B cell (primary cell): ENCODE data around the gene TCF12. TPM values are rescaled to one million over a fixed set of nuclear protein-coding genes. Genes with fewer than 3 reads are reported as not detected.

Experiments used
- ATAC-seq: fragments of 200-7000 bp; cut with Tn5 transposase; one replicate; pipeline ENCODE4 v1.10.0; 2021; ENCODE audit warnings: low read depth, mild to moderate bottlenecking, moderate number of reproducible peaks, moderate library complexity
- CTCF ChIA-PET: fragments of 350-600 bp; sonication (Branson Sonifier 250); formaldehyde crosslinking; loops from one replicate; lab custom pipeline; 2021; ENCODE audit warnings: antibody characterized with exemption, inconsistent platforms; lab: Charles Lee
- POLR2A ChIA-PET: fragments of 350-600 bp; sonication (Branson Sonifier 250); formaldehyde crosslinking; loops from one replicate; lab custom pipeline; 2021; ENCODE audit warnings: antibody characterized with exemption; lab: Charles Lee
- DNase-seq: peaks from one replicate; pipeline ENCODE4 v3.0.0; 2013
- H2AFZ ChIP-seq: 2 replicates; pipeline ENCODE4 v1.6.1; 2012; ENCODE audit warnings: mild to moderate bottlenecking, low read depth, low read length; ENCODE audit not compliant: insufficient read depth, poor library complexity, severe bottlenecking
- H3K27ac ChIP-seq, 2 donors: 1 replicate in 1 of 2; 2 replicates in 1 of 2; pipeline ENCODE4 v1.5.1; 2012 to 2013; ENCODE audit warnings: low read length in 2 of 2, mild to moderate bottlenecking in 2 of 2, moderate library complexity in 1 of 2
- H3K27me3 ChIP-seq, 4 experiments: fragments of 200-600 bp in 1 of 4; sonication (generic) in 1 of 4; replicated peaks in 1 of 4; 1 replicate in 2 of 4; 2 replicates in 2 of 4; pipeline versions ENCODE4 v1.6.1 to v1.7.0; 2013 to 2016; ENCODE audit warnings: low read length in 3 of 4, mild to moderate bottlenecking in 2 of 4, mixed read lengths in 1 of 4, moderate library complexity in 1 of 4; ENCODE audit not compliant: insufficient read depth in 4 of 4, control insufficient read depth in 3 of 4; ENCODE audit errors: control extremely low read depth in 1 of 4
- H3K36me3 ChIP-seq, 2 experiments: replicated peaks in 1 of 2; 1 replicate in 1 of 2; 2 replicates in 1 of 2; pipeline versions ENCODE4 v1.6.1 to v1.7.1; 2013; ENCODE audit warnings: low read length in 1 of 2; ENCODE audit not compliant: insufficient read depth in 2 of 2, control insufficient read depth in 1 of 2; ENCODE audit errors: control extremely low read depth in 1 of 2, extremely low read depth in 1 of 2
- H3K4me1 ChIP-seq, 2 donors: fragments of 200-600 bp in 1 of 2; sonication (generic) in 1 of 2; 1 replicate in 1 of 2; 2 replicates in 1 of 2; pipeline versions ENCODE4 v1.5.1 to v1.6.1; 2013 to 2017; ENCODE audit warnings: low read length in 2 of 2; ENCODE audit not compliant: control insufficient read depth in 2 of 2, insufficient read depth in 2 of 2
- H3K4me2 ChIP-seq: replicated peaks from 2 replicates; pipeline ENCODE3; 2012; ENCODE audit warnings: mild to moderate bottlenecking, low read depth, low read length; ENCODE audit not compliant: poor library complexity, severe bottlenecking
- H3K4me3 ChIP-seq, 5 experiments: fragments of 200-600 bp in 1 of 5; sonication (generic) in 1 of 5; 1 replicate in 3 of 5; 2 replicates in 2 of 5; pipeline versions ENCODE4 v1.5.1 to v1.7.0; 2011 to 2016; ENCODE audit warnings: low read length in 4 of 5, mild to moderate bottlenecking in 4 of 5, low read depth in 2 of 5, control low read depth in 1 of 5, moderate library complexity in 1 of 5; ENCODE audit not compliant: insufficient read depth in 1 of 5; ENCODE audit errors: control extremely low read depth in 1 of 5, extremely low read depth in 1 of 5
- H3K79me2 ChIP-seq: fragments of 200-600 bp; sonication (generic); one replicate; pipeline ENCODE4 v1.6.0; 2016; ENCODE audit warnings: low read length; ENCODE audit not compliant: control insufficient read depth, insufficient read depth
- H3K9ac ChIP-seq: fragments of 200-600 bp; sonication (generic); 2 replicates; pipeline ENCODE4 v1.6.1; 2017; ENCODE audit warnings: mild to moderate bottlenecking, low read length, moderate library complexity
- H3K9me3 ChIP-seq, 3 donors: one replicate each; pipeline versions ENCODE4 v1.6.1 to v1.7.1; 2013; ENCODE audit warnings: low read length in 2 of 3; ENCODE audit not compliant: control insufficient read depth in 2 of 3, insufficient read depth in 1 of 3; ENCODE audit errors: control extremely low read depth in 1 of 3
- H4K20me1 ChIP-seq: 2 replicates; pipeline ENCODE4 v1.6.0; 2012; ENCODE audit warnings: mild to moderate bottlenecking, low read length; ENCODE audit not compliant: insufficient read depth, control insufficient read depth, poor library complexity, severe bottlenecking
- H3K27ac Mint-ChIP-seq: one replicate; pipeline ENCODE4 v1.8.0; 2021; ENCODE audit warnings: mixed read lengths
- H3K27me3 Mint-ChIP-seq: one replicate; pipeline ENCODE4 v1.8.0; 2021; ENCODE audit warnings: mixed read lengths
- H3K4me1 Mint-ChIP-seq: one replicate; pipeline ENCODE4 v1.8.0; 2021; ENCODE audit warnings: mixed read lengths
- H3K4me3 Mint-ChIP-seq: one replicate; pipeline ENCODE4 v1.8.0; 2021; ENCODE audit warnings: mixed read lengths
- H3K9me3 Mint-ChIP-seq: one replicate; pipeline ENCODE4 v1.8.0; 2022; ENCODE audit warnings: mixed read lengths; ENCODE audit not compliant: insufficient read depth
- CTCF ChIP-seq: fragments of 200-600 bp; IDR thresholded peaks from one replicate; pipeline ENCODE4 v1.8.0; 2022; ENCODE audit warnings: antibody characterized with exemption, mild to moderate bottlenecking
- EZH2 ChIP-seq: IDR thresholded peaks from 2 replicates; pipeline ENCODE4 v1.6.1; 2012; ENCODE audit warnings: borderline replicate concordance, low read depth, mild to moderate bottlenecking, moderate library complexity, low read length; ENCODE audit not compliant: insufficient read depth, poor library complexity, severe bottlenecking
- whole genome bisulfite sequencing: methylation state at CpG from one replicate; pipeline ENCODE4 v1.1.5; 2013; ENCODE audit warnings: missing lambda C conversion rate; ENCODE audit not compliant: insufficient coverage; 5-methylcytosine and 5-hydroxymethylcytosine counted together
- intact Hi-C: fragments of 100-400 bp; cut with micrococcal nuclease; formaldehyde crosslinking; loops from one replicate; pipeline ENCODE4 v1.10.0; 2022
- polyA plus RNA-seq: library from polyadenylated mRNA; depleted of rRNA; stranded (reverse); fragments of >200 nt; gene quantifications from 2 replicates; pipeline ENCODE4 v1.2.3, GENCODE V29; 2012
- total RNA-seq, 2 donors: library from RNA; stranded (reverse); fragments of 120-200 nt in 1 of 2; gene quantifications; 1 replicate in 1 of 2; 2 replicates in 1 of 2; pipeline versions ENCODE4 v1.2.3 to v1.2.4, GENCODE V29; 2013 to 2022

The TCF12 gene
- total and polyA plus RNA-seq, 2 donors (not counting 1 experiment from before 2014, with no cell fraction given), result 27.1 to 131 TPM

GRCh38 chr15:57054204-57054750 is 135.8 kb downstream of the TCF12 start:
- no peak overlapping the region for H3K27ac Mint-ChIP-seq
- H3K9me3 Mint-ChIP-seq, result peaks cover 2% of the 10 kb centered on the region
- no peak overlapping the region for H3K27ac ChIP-seq
- peaks cover 65% of the 10 kb centered on the region for H3K79me2 ChIP-seq
- DNase-seq (no peak), ATAC-seq (no peak)
- H3K36me3 ChIP-seq, result no peaks in the 10 kb centered on the region
- H4K20me1 ChIP-seq, result peaks cover 52% of the 10 kb centered on the region
- POLR2A ChIA-PET, result no interaction called here
- no peak overlapping the region for H3K4me3 ChIP-seq
- H3K4me1 Mint-ChIP-seq, result peaks cover 55% of the 10 kb centered on the region
- TF ChIP-seq EZH2, result no peak
- no peak for TF ChIP-seq CTCF
- 100% methylated on average over 1 of the region's 1 CpG for WGBS
- no peaks in the 10 kb centered on the region for H3K27me3 Mint-ChIP-seq
- no peaks in the 10 kb centered on the region for H3K4me1 ChIP-seq
- H3K27me3 ChIP-seq, result no peaks in the 10 kb centered on the region
- H3K4me3 Mint-ChIP-seq, result no peak overlapping the region
- CTCF ChIA-PET, result interaction anchor here (0.9 to 1.3 kb wide), 3 partner anchors 12 to 252 kb away, joined by 3 to 4 read pairs (median 3); no protein-coding TSS in a partner anchor
- intact Hi-C loops, result no loop called here
- H2AFZ ChIP-seq, result no peak overlapping the region
- H3K9ac ChIP-seq, result no peak overlapping the region
- no peak overlapping the region for H3K4me2 ChIP-seq
- no peaks in the 10 kb centered on the region for H3K9me3 ChIP-seq

GRCh38 chr15:57056357-57056756 is 137.9 kb downstream of the TCF12 start:
- no peak overlapping the region for H2AFZ ChIP-seq
- no peaks in the 10 kb centered on the region for H3K36me3 ChIP-seq
- intact Hi-C loops, result no loop called here
- ATAC-seq (no peak), DNase-seq (no peak)
- Mint-ChIP-seq H3K27ac (no peak overlapping the region), H3K27me3 (no peaks in the 10 kb centered on the region), H3K4me1 (peaks cover 53% of the 10 kb centered on the region), H3K4me3 (no peak overlapping the region), H3K9me3 (no peaks in the 10 kb centered on the region)
- no peak overlapping the region for H3K4me3 ChIP-seq
- no peaks in the 10 kb centered on the region for H3K9me3 ChIP-seq
- H3K4me1 ChIP-seq, result no peaks in the 10 kb centered on the region
- H3K27me3 ChIP-seq, result no peaks in the 10 kb centered on the region
- CTCF ChIA-PET, result no interaction called here
- H3K9ac ChIP-seq, result no peak overlapping the region
- TF ChIP-seq EZH2, result no peak
- no peak for TF ChIP-seq CTCF
- WGBS, result 100% methylated on average over 3 of the region's 7 CpGs
- POLR2A ChIA-PET, result interaction anchor here (0.7 kb wide), 1 partner anchor 200 kb away, joined by 3 read pairs; no protein-coding TSS in a partner anchor
- H4K20me1 ChIP-seq, result peaks cover 45% of the 10 kb centered on the region
- H3K4me2 ChIP-seq, result no peak overlapping the region
- H3K79me2 ChIP-seq, result peaks cover 55% of the 10 kb centered on the region
- no peak overlapping the region for H3K27ac ChIP-seq
